ENCODE data around the gene MEI1. TPM values are rescaled to one million over a fixed set of nuclear protein-coding genes. Genes with fewer than 3 reads are reported as not detected.

The MEI1 gene
- total and polyA plus RNA-seq, 9 of the 15 experiments (the other 6 are each of a cell fraction or from before 2014, with no cell fraction given), result 0.08 to 0.68 (median 0.18) TPM; not detected in 2

DNA sequence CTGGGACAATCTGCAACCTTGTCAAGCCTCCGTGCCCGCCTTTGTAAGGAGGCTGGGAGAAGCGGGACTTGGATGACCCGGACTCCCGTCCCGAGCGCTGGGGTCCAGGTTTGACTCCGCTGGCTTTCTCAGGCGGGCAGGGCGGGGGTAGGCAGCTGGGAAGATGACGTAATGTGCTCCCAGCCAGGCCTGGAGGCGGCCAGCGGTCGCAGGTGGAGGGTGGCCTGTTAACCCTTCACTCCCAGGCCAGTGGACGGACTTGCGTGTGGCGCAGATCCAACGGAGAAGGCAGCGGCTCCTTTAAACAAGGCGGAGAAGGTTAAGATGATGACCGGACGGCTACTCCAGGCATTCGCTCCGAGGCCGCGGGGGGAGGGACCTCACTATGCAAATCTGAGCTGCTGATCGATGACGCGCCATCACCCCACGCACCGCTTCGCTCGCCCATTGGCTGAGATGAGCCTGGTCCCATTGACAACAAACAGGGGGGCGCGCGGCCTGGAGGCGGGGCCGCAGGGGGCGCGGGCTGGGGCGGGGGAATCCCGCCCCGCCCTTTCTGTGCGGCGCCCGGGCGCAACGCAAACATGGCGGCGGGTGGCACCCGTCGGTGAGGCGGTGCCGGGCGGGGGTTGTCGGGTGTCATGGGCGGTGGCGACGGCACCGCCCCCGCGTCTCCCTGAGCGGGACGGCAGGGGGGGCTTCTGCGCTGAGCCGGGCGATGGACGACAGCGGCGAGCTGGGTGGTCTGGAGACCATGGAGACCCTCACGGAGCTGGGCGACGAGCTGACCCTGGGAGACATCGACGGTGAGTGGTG lies 133.5 kb downstream of the MEI1 start, which contains the start of gene SREBF2 (continued):
- peak; percentile 53; the same call in 1 of the 2 replicates for TF ChIP-seq POLR2H (tag; IDR thresholded peaks at IDR 0.05; ENCODE audit: low read depth)

DNA sequence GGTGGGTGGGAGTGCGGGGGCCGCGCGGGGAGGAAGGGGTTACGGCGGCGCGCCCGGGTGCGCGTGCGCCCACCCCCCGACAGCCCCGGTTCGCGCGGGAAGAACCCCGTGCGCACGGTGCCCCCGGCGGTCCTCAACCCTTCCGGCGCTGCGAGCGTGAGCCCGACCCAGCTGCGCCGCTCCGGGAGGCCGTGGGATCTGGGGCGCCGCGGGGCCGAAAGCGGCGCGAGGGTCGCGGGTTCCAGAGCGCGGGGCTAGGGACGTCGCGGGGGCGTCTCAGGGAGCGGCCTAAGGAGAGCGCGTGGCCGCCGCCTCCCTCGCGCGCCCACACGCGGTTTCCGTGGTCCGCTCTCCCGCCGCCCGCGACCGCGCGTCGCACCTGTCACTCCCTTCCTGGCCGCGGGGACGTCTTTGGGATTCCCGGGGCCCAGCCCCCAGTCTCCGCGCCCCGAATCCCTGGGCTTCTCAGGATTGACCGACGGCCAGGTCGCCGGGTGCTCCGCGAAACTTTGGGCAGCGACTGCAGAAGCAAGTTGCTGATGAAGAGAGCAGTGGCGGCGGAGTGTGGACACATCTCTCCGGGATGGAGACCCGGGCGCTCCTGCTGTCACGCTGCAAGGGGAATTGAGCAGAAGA lies 134.2 kb downstream of the MEI1 start:
- H3K4me1 ChIP-seq (replicated peaks in 1 of 2; ENCODE audit: control insufficient read depth in 2 of 2, insufficient read depth in 2 of 2, low read length in 2 of 2), result peaks cover 17 to 26% of the 10 kb centered on the region in 2 experiments; a peak in 4 of 5 replicates
- H3K9ac ChIP-seq (ENCODE audit: insufficient read depth in 1 of 2, low read depth in 2 of 2, low read length in 2 of 2), result peak overlapping the region; percentile 93 to 96
- H3K36me3 ChIP-seq (ENCODE audit: control insufficient read depth, insufficient read depth, low read length), result peaks cover 33% of the 10 kb centered on the region
- H3K9me1 ChIP-seq (ENCODE audit: control insufficient read depth, insufficient read depth, low read length), result peaks cover 5% of the 10 kb centered on the region
- CTCF ChIA-PET (ENCODE audit: low intra/inter-chr PET ratio), result no interaction called here
- peak overlapping the region; percentile 83 for H3K4me2 ChIP-seq (ENCODE audit: insufficient read depth, low read length)
- no peak for FAIRE-seq
- no TSS peak for BruUV-seq (replicated peaks)
- POLR2A ChIA-PET, result interaction anchor here (0.5 to 2.7 kb wide), 3 partner anchors 11 to 94 kb away, joined by 3 to 34 read pairs (median 6); no protein-coding TSS in a partner anchor
- ATAC-seq, result peak; percentile 17
- DNase-seq (ENCODE audit: extremely low read depth in 1 of 4, low spot score in 3 of 4), result peak; percentile 30 to 73 (median 64)
- intact Hi-C loops (cut with micrococcal nuclease), result no loop called here
- peaks cover 56% of the 10 kb centered on the region for H3K79me2 ChIP-seq (ENCODE audit: control insufficient read depth, insufficient read depth, low read length)
- peak overlapping the region; percentile 66 for H3K4me3 ChIP-seq
- in situ Hi-C loops (cut with MboI), result no loop called here
- no peak overlapping the region for H2AFZ ChIP-seq (ENCODE audit: low read depth, low read length)
- no peaks in the 10 kb centered on the region; the same call in 1 of the 2 replicates for H3K9me3 ChIP-seq (replicated peaks; ENCODE audit: control insufficient read depth, insufficient read depth, low read depth, low read length)
- peaks cover under 1% of the 10 kb centered on the region; the same call in 1 of the 2 replicates for H4K20me1 ChIP-seq (replicated peaks; ENCODE audit: control insufficient read depth, insufficient read depth, low read length)
- H3K27me3 ChIP-seq (ENCODE audit: control insufficient read depth in 2 of 2, insufficient read depth in 2 of 2, low read length in 2 of 2), result no peaks in the 10 kb centered on the region
- under 1% methylated on average over 30 of the region's 86 CpGs for WGBS (ENCODE audit: insufficient coverage, low coverage, missing lambda C conversion rate)
- peak overlapping the region; percentile 98 for H3K27ac ChIP-seq (ENCODE audit: extremely low read depth, low read depth, low read length)
- TF ChIP-seq CUX1 (CRISPR knock-in tag; IDR thresholded peaks at IDR 0.05) (no peak), ZBTB1 (CRISPR knock-in tag; IDR thresholded peaks at IDR 0.05; ENCODE audit: borderline replicate concordance, low read depth) (peak; percentile 45; the same call in 1 of the 2 replicates), SMC3 (conservative IDR thresholded peaks at IDR 0.05; ENCODE audit: insufficient read depth, low read depth, low read length) (no peak), EGR1 (conservative IDR thresholded peaks at IDR 0.05) (0 out of 2 replicates have a peak, but pooled peaks have one; percentile 8), DNMT1 (IDR thresholded peaks at IDR 0.05) (no peak), TFAM (CRISPR knock-in tag; conservative IDR thresholded peaks at IDR 0.05) (no peak), ARID4B (CRISPR knock-in tag; IDR thresholded peaks at IDR 0.05) (peak; percentile 62)

All from K562 (cell line).